Left ventricle myocardium inferior (tissue), 1 donor: ENCODE results near the gene BOC. TPM values are rescaled to one million over a fixed set of nuclear protein-coding genes. Genes with fewer than 3 reads are reported as not detected.

Source experiments
- DNase-seq: peaks from one replicate; pipeline ENCODE4 v3.0.0-alpha.2; 2020
- H3K27ac ChIP-seq: fragments of 200-600 bp; replicated peaks from 2 replicates; pipeline ENCODE4 v1.8.0; 2021
- H3K27me3 ChIP-seq: fragments of 200-600 bp; 2 replicates; pipeline ENCODE4 v1.8.0; 2021; ENCODE audit warnings: low read depth
- H3K36me3 ChIP-seq: fragments of 200-600 bp; 2 replicates; pipeline ENCODE4 v1.8.0; 2021
- H3K4me1 ChIP-seq: fragments of 200-600 bp; 2 replicates; pipeline ENCODE4 v1.8.0; 2021
- H3K4me3 ChIP-seq: fragments of 200-600 bp; 2 replicates; pipeline ENCODE4 v1.8.0; 2021; ENCODE audit warnings: mild to moderate bottlenecking, moderate library complexity
- H3K9me3 ChIP-seq: fragments of 200-600 bp; replicated peaks from 2 replicates; pipeline ENCODE4 v1.8.0; 2021
- CTCF ChIP-seq: fragments of 200-600 bp; IDR thresholded peaks from 2 replicates; pipeline ENCODE4 v1.8.0; 2021; ENCODE audit warnings: antibody characterized with exemption, mild to moderate bottlenecking, borderline replicate concordance
- intact Hi-C: fragments of 100-400 bp; cut with micrococcal nuclease; formaldehyde crosslinking; loops from one replicate; pipeline ENCODE4 v1.11.0; 2022
- total RNA-seq: library from RNA; stranded (reverse); fragmentation: NEBNext Ultra II Directional; extraction: Animal tissue kit (Norgen Biotek cat#: 25700); gene quantifications from one replicate; pipeline ENCODE4 v1.2.1, GENCODE V29; 2021
- donor health status: DM: no; HTN: yes; CAD: no; lungs with severe emphysema.

Gene BOC
- total RNA-seq, 1 donor from 2014 or later = 6.7 TPM

- H3K4me3 ChIP-seq = no peak overlapping the region
- intact Hi-C loops = no loop called here
- no peak overlapping the region for H3K27ac ChIP-seq
- no peak for TF ChIP-seq CTCF
- peaks cover 10% of the 10 kb centered on the region for H3K36me3 ChIP-seq
- no peaks in the 10 kb centered on the region for H3K9me3 ChIP-seq
- peaks cover 74% of the 10 kb centered on the region for H3K27me3 ChIP-seq
- DNase-seq = no peak
- H3K4me1 ChIP-seq = peaks cover 31% of the 10 kb centered on the region
Measured at GRCh38 chr3:113216393-113216792, 5.0 kb downstream of the BOC start.

DNA sequence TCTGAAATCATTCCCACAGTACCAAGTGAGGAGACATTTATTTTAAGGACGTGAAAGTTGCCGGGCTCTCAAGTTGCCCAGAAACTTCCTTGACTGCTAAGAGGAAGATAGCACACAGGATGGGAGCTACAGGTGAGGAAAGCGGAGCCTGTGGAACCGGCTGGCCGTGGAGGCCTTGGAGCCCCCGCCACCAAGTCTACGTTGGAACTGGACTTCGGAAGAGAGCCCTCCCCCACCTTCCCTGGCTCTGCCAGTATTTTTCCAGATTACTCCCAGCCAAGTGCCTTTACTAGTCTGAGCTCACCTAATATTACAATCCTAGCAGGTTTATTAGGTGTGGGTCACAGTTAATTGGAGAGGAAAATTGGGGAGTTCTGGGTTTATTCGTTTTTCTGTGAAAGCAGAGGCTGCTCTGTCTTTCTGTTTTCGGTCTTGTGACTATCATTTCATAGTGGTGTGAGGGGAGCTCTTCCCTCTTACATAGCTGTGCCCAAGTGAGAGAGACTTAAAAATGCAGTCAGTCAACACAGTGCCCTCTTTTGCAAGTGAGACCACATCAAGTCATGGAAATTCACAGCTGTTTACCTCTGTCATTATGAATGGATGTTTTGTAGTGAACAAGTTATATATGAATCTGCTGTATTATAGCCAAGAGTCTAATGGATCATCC, 6.8 kb downstream of the BOC start:
- no peak for DNase-seq
- H3K27me3 ChIP-seq = peaks cover 75% of the 10 kb centered on the region
- H3K4me1 ChIP-seq = peaks cover 31% of the 10 kb centered on the region
- no peak for TF ChIP-seq CTCF
- H3K9me3 ChIP-seq = no peaks in the 10 kb centered on the region
- H3K36me3 ChIP-seq = peaks cover 10% of the 10 kb centered on the region
- H3K27ac ChIP-seq = no peak overlapping the region
- H3K4me3 ChIP-seq = no peak overlapping the region
- intact Hi-C loops = no loop called here

GRCh38 chr3:113218681-113219045, 7.3 kb downstream of the BOC start:
- Histone ChIP-seq H3K27ac (no peak overlapping the region), H3K9me3 (no peaks in the 10 kb centered on the region), H3K36me3 (peaks cover 10% of the 10 kb centered on the region), H3K27me3 (peaks cover 73% of the 10 kb centered on the region), H3K4me1 (peaks cover 32% of the 10 kb centered on the region), H3K4me3 (no peak overlapping the region)
- TF ChIP-seq CTCF = no peak
- DNase-seq = no peak
- intact Hi-C loops = no loop called here

DNA sequence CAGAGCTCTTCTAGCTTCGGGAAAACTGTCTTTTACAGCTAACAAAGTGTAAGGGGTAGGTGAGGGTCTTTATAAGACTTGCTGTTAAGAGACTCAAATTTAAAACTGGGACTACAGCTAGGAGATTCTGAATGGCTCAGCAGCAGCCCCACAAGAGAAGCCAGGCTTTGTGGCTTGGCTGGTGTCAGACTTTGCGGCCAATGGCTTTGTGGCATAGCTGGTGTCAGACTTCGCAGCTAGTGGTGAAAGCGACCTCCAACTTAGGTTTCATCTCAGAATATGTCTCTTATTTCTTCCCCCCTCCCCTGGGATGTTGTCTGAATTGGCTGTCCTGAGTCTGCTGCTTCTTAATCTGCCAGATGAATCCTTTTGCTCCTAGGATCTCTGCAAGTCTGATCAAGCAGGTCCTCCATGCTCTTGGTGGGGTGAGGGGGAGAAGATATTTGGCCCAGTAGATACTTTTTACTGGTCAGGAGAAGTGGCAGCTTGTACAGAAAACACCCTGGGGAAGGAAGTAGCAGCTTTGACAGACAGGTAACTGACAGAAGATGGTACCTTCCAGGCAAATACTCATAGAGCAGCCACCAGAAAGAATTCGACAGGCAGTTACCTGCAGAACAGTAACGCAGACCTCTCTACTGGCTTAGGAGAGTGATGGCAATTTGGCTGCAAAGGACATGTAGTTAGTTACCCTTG, 8.4 kb downstream of the BOC start:
- Histone ChIP-seq H3K4me3 (no peak overlapping the region), H3K9me3 (no peaks in the 10 kb centered on the region), H3K4me1 (peaks cover 33% of the 10 kb centered on the region), H3K27me3 (peaks cover 71% of the 10 kb centered on the region), H3K36me3 (peaks cover 10% of the 10 kb centered on the region), H3K27ac (peak overlapping the region; percentile 38)
- no peak for TF ChIP-seq CTCF
- intact Hi-C loops = no loop called here
- DNase-seq = no peak

DNA sequence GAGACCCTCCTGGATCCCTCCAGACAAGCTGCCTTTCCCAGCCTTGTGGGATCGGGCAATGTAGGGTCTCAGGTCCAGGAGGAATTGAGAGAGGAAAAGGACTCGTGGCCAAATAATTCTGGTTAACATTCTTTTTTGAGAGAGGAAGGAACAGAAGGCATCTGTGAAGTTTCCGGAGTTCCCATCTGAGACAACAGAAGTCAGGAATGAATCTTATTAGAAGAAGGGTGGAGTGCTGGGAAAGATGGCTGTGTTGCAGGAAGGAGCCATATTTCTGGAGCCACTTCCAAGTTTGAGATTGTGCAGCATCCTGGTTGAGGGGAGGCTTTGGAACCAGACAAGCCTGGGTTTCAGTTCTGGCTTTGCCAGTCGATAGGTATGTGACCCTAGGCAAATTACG, 9.4 kb downstream of the BOC start:
- H3K36me3 ChIP-seq = peaks cover 10% of the 10 kb centered on the region
- peaks cover 33% of the 10 kb centered on the region for H3K4me1 ChIP-seq
- no peak for DNase-seq
- no peak overlapping the region for H3K4me3 ChIP-seq
- H3K9me3 ChIP-seq = no peaks in the 10 kb centered on the region
- intact Hi-C loops = no loop called here
- peaks cover 72% of the 10 kb centered on the region for H3K27me3 ChIP-seq
- TF ChIP-seq CTCF = no peak
- peak overlapping the region; percentile 38 for H3K27ac ChIP-seq
